K562 (cell line): ENCODE results near the gene TENM3. TPM values are rescaled to one million over a fixed set of nuclear protein-coding genes. Genes with fewer than 3 reads are reported as not detected.

ENCODE experiments used
- ATAC-seq: fragments of 200-7000 bp; cut with Tn5 transposase; 3 replicates; pipeline ENCODE4 v1.9.1; 2020; ENCODE audit warnings: moderate library complexity
- BruUV-seq: library from RNA; stranded (reverse); fragments of 400-500 nt; replicated peaks from 2 replicates; lab custom pipeline; 2021; lab: Mats Ljungman, UMichigan
- CTCF ChIA-PET: fragments of 300-600 bp; formaldehyde crosslinking; extraction: SDS; loops from one replicate; lab custom pipeline; 2021; ENCODE audit warnings: low intra/inter-chr PET ratio; lab: Yijun Ruan, JAX
- POLR2A ChIA-PET: fragments of 300-600, 350-650 bp; sonication (Branson Sonifier 250); formaldehyde crosslinking; extraction: SDS; loops from one replicate; lab custom pipeline; 2021; ENCODE audit warnings: antibody characterized with exemption, inconsistent platforms; lab: Yijun Ruan, JAX
- DNase-seq, 4 experiments: peaks; one replicate each; pipeline versions ENCODE4 v3.0.0 to v3.0.0-alpha.2; 2011 to 2018; ENCODE audit warnings: low spot score in 3 of 4, mixed read lengths in 3 of 4; ENCODE audit errors: extremely low read depth in 1 of 4
- FAIRE-seq: peaks from 2 replicates; lab custom pipeline; 2011; peaks lifted over from hg19 to GRCh38; lab: Jason Lieb, UNC
- H2AFZ ChIP-seq: 2 replicates; pipeline ENCODE4 v1.6.0; 2011; ENCODE audit warnings: low read depth, low read length, control low read depth, inconsistent platforms
- H3K27ac ChIP-seq: fragments of 200-600 bp; 3 replicates; pipeline ENCODE4 v1.8.0; 2011; ENCODE audit warnings: low read depth, mild to moderate bottlenecking, control low read depth, inconsistent platforms, low read length, moderate library complexity, mixed read lengths; ENCODE audit errors: extremely low read depth
- H3K27me3 ChIP-seq, 2 experiments: fragments of 300-600 bp in 1 of 2; 2 replicates in 1 of 2; 3 replicates in 1 of 2; pipeline versions ENCODE4 v1.6.0 to v1.8.0; 2011; ENCODE audit warnings: inconsistent platforms in 2 of 2, low read length in 2 of 2, mild to moderate bottlenecking in 1 of 2, mixed read lengths in 1 of 2, moderate library complexity in 1 of 2; ENCODE audit not compliant: control insufficient read depth in 2 of 2, insufficient read depth in 2 of 2
- H3K36me3 ChIP-seq: fragments of 300-600 bp; 3 replicates; pipeline ENCODE4 v1.8.0; 2011; ENCODE audit warnings: mild to moderate bottlenecking, low read length, inconsistent platforms; ENCODE audit not compliant: control insufficient read depth, insufficient read depth
- H3K4me1 ChIP-seq, 2 experiments: fragments of 200-600 bp in 1 of 2; replicated peaks in 1 of 2; 2 replicates in 1 of 2; 3 replicates in 1 of 2; pipeline versions ENCODE4 v1.5.1 to v1.8.0; 2011; ENCODE audit warnings: inconsistent platforms in 2 of 2, low read length in 2 of 2, mild to moderate bottlenecking in 1 of 2, mixed read lengths in 1 of 2, moderate library complexity in 1 of 2; ENCODE audit not compliant: control insufficient read depth in 2 of 2, insufficient read depth in 2 of 2
- H3K4me2 ChIP-seq: 2 replicates; pipeline ENCODE4 v1.6.1; 2011; ENCODE audit warnings: low read length, control low read depth, inconsistent platforms, mixed read lengths; ENCODE audit not compliant: insufficient read depth
- H3K4me3 ChIP-seq: fragments of 200-600 bp; sonication (generic), shearing (Covaris generic); 2 replicates; pipeline ENCODE4 v1.5.1; 2016; ENCODE audit warnings: control low read depth, inconsistent platforms
- H3K79me2 ChIP-seq: fragments of 200-600 bp; 3 replicates; pipeline ENCODE4 v1.8.0; 2011; ENCODE audit warnings: low read length, inconsistent platforms; ENCODE audit not compliant: control insufficient read depth, insufficient read depth
- H3K9ac ChIP-seq, 2 experiments: 2 replicates each; pipeline versions ENCODE4 v1.6.0 to v1.6.1; 2011; ENCODE audit warnings: low read depth in 2 of 2, low read length in 2 of 2, control low read depth in 1 of 2, inconsistent platforms in 1 of 2, mild to moderate bottlenecking in 1 of 2, mixed read lengths in 1 of 2; ENCODE audit not compliant: insufficient read depth in 1 of 2
- H3K9me1 ChIP-seq: one replicate; pipeline ENCODE4 v1.6.0; 2011; ENCODE audit warnings: inconsistent platforms, mild to moderate bottlenecking, low read length, moderate library complexity; ENCODE audit not compliant: control insufficient read depth, insufficient read depth
- H3K9me3 ChIP-seq: replicated peaks from 2 replicates; pipeline ENCODE4 v1.5.1; 2011; ENCODE audit warnings: low read depth, low read length, inconsistent platforms; ENCODE audit not compliant: control insufficient read depth, insufficient read depth
- H4K20me1 ChIP-seq: replicated peaks from 2 replicates; pipeline ENCODE4 v1.6.1; 2011; ENCODE audit warnings: low read length, inconsistent platforms, mixed read lengths; ENCODE audit not compliant: control insufficient read depth, insufficient read depth
- CBX1 ChIP-seq: sonication (generic); IDR thresholded peaks from 2 replicates; pipeline ENCODE4 v1.6.1; 2016; ENCODE audit warnings: antibody characterized with exemption, low read depth, mild to moderate bottlenecking
- CTCF ChIP-seq, 3 experiments: IDR thresholded peaks in 2 of 3; conservative IDR thresholded peaks in 1 of 3; 2 replicates each; pipeline ENCODE4 v1.5.1; 2011 to 2012; ENCODE audit warnings: low read length in 3 of 3, mild to moderate bottlenecking in 3 of 3, control low read depth in 2 of 3, improper control_type of control experiment in 1 of 3, inconsistent platforms in 1 of 3, low read depth in 1 of 3, mixed read lengths in 1 of 3, moderate library complexity in 1 of 3; ENCODE audit not compliant: insufficient read depth in 2 of 3
- GATA2 ChIP-seq: sonication (generic); formaldehyde crosslinking; IDR thresholded peaks from 2 replicates; pipeline ENCODE4 v1.4.0; 2020; ENCODE audit warnings: mild to moderate bottlenecking, missing genetic modification reagents
- HSF4 ChIP-seq: fragments of 250-450 bp; sonication (Bioruptor Pico); IDR thresholded peaks from 2 replicates; pipeline ENCODE4 v2.1.2; 2022; ENCODE audit warnings: mild to moderate bottlenecking, moderate library complexity, borderline replicate concordance
- MCM2 ChIP-seq: fragments of 450-650 bp; IDR thresholded peaks from 2 replicates; pipeline ENCODE4 v1.6.1; 2017; ENCODE audit warnings: low read depth, mild to moderate bottlenecking
- MTF1 ChIP-seq: fragments of 250-450 bp; sonication (Bioruptor Pico); IDR thresholded peaks from 2 replicates; pipeline ENCODE4 v1.9.0; 2021; ENCODE audit warnings: moderate library complexity, mild to moderate bottlenecking, inconsistent platforms, borderline replicate concordance
- TCFL5 ChIP-seq: fragments of 250-450 bp; sonication (Bioruptor Pico); conservative IDR thresholded peaks from 2 replicates; pipeline ENCODE4 v1.6.1; 2021; ENCODE audit warnings: mild to moderate bottlenecking, moderate library complexity, matching md5 sums
- ZFP30 ChIP-seq: fragments of 250-450 bp; sonication (Bioruptor Pico); IDR thresholded peaks from 2 replicates; pipeline ENCODE4 v1.8.0; 2022; ENCODE audit warnings: moderate library complexity, mild to moderate bottlenecking, inconsistent platforms, borderline replicate concordance
- ZFPM2 ChIP-seq: fragments of 250-450 bp; sonication (Bioruptor Pico); IDR thresholded peaks from 2 replicates; pipeline ENCODE4 v1.5.1; 2022; ENCODE audit warnings: mild to moderate bottlenecking
- WGBS: fragments of 100-300 bp; shearing (Covaris generic); methylation state at CpG from one replicate; pipeline ENCODE4 v1.1.6; 2016; ENCODE audit warnings: low coverage, mixed read lengths; ENCODE audit not compliant: insufficient coverage; ENCODE audit errors: missing lambda C conversion rate; 5-methylcytosine and 5-hydroxymethylcytosine counted together
- in situ Hi-C: fragments of 300-500 bp; cut with MboI; formaldehyde crosslinking; loops from 4 replicates; pipeline ENCODE4 v1.15.0; 2018; ENCODE audit warnings: inconsistent platforms, mixed read lengths
- intact Hi-C: fragments of 100-400 bp; cut with micrococcal nuclease; formaldehyde crosslinking; loops from 2 replicates; pipeline ENCODE4 v1.14.2; 2022
- polyA plus RNA-seq, 8 experiments: library from polyadenylated mRNA; depleted of rRNA in 4 of 8; stranded (reverse) in 5 of 8; unstranded in 3 of 8; fragments of >200 nt; fragmentation: Nextera tagmentation in 2 of 8; fragmentation: Illumina TruSeq in 1 of 8; extraction: Ambion mirVana in 2 of 8; extraction: Trizol in 1 of 8; gene quantifications; 2 replicates each; pipeline versions ENCODE4 v1.2.1 to v1.2.3, GENCODE V29; 2011 to 2014; ENCODE audit warnings: inconsistent platforms in 1 of 8, missing spikeins in 1 of 8
- total RNA-seq, 7 experiments: library from RNA; depleted of rRNA in 6 of 7; stranded (reverse); fragments of >200 nt in 6 of 7; fragmentation: Illumina TruSeq in 2 of 7; extraction: Trizol in 2 of 7; gene quantifications; 2 replicates each; pipeline versions ENCODE4 v1.2.1 to v1.2.3, GENCODE V29; 2011 to 2021; ENCODE audit warnings: low replicate concordance in 1 of 7
- TF ChIP-seq, protein P1 (sequence below): IDR thresholded peaks from 2 replicates; pipeline ENCODE4 v1.6.1; 2011; ENCODE audit warnings: borderline replicate concordance, low read depth, mild to moderate bottlenecking, moderate library complexity, low read length; ENCODE audit not compliant: insufficient read depth, poor library complexity, severe bottlenecking
- TF ChIP-seq, protein P2 (sequence below): sonication (generic); formaldehyde crosslinking; IDR thresholded peaks from 2 replicates; pipeline ENCODE4 v1.8.1; 2023; ENCODE audit warnings: mild to moderate bottlenecking, missing genetic modification reagents

The TENM3 gene
- total and polyA plus RNA-seq, 9 of the 15 experiments (the other 6 are each of a cell fraction or from before 2014, with no cell fraction given), result 0.01 to 0.02 TPM; not detected in 7

GRCh38 chr4:182806259-182807252 is 563.4 kb downstream of the TENM3 start (continued):
- TF ChIP-seq, protein P1, sequence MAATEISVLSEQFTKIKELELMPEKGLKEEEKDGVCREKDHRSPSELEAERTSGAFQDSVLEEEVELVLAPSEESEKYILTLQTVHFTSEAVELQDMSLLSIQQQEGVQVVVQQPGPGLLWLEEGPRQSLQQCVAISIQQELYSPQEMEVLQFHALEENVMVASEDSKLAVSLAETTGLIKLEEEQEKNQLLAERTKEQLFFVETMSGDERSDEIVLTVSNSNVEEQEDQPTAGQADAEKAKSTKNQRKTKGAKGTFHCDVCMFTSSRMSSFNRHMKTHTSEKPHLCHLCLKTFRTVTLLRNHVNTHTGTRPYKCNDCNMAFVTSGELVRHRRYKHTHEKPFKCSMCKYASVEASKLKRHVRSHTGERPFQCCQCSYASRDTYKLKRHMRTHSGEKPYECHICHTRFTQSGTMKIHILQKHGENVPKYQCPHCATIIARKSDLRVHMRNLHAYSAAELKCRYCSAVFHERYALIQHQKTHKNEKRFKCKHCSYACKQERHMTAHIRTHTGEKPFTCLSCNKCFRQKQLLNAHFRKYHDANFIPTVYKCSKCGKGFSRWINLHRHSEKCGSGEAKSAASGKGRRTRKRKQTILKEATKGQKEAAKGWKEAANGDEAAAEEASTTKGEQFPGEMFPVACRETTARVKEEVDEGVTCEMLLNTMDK, result peak; percentile 46
- TF ChIP-seq CTCF (IDR thresholded peaks at IDR 0.05 in 2 of 3, conservative IDR thresholded peaks at IDR 0.05 in 1 of 3; ENCODE audit: insufficient read depth in 2 of 3, low read depth in 1 of 3, low read length in 3 of 3), result peak; percentile 81 to 95 (median 83)

DNA sequence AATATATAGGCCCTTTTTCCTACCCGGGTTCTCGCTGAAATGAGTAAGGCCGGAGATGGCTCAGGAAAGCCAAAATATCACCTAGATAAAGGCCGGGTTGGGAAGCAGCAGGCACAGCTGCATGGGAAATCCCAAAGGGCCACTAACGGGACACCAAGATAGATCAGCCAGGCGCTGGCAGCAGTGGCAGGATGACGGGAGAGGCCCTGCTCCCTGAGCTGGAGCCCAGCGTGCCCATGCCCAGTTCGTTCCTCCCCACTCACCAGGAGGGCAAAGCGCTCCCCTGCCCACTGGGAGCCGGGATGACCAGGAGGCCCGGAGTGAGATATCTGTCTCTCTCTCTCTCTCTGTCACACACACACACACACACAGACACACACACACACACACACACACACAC is 564.1 kb downstream of the TENM3 start:
- ATAC-seq, result no peak
- no peak for FAIRE-seq
- in situ Hi-C loops, result no loop called here
- TF ChIP-seq TCFL5 (CRISPR knock-in tag) (no peak), ZFPM2 (CRISPR knock-in tag) (no peak), MTF1 (no peak), ZFP30 (CRISPR knock-in tag) (no peak), CBX1 (no peak), GATA2 (no peak), MCM2 (no peak), HSF4 (CRISPR knock-in tag) (no peak)
- TF ChIP-seq, protein P2, sequence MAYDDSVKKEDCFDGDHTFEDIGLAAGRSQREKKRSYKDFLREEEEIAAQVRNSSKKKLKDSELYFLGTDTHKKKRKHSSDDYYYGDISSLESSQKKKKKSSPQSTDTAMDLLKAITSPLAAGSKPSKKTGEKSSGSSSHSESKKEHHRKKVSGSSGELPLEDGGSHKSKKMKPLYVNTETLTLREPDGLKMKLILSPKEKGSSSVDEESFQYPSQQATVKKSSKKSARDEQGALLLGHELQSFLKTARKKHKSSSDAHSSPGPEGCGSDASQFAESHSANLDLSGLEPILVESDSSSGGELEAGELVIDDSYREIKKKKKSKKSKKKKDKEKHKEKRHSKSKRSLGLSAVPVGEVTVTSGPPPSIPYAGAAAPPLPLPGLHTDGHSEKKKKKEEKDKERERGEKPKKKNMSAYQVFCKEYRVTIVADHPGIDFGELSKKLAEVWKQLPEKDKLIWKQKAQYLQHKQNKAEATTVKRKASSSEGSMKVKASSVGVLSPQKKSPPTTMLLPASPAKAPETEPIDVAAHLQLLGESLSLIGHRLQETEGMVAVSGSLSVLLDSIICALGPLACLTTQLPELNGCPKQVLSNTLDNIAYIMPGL (CRISPR knock-in tag), result no peak

More for the DNA sequence above, 564.1 kb downstream of the TENM3 start:
- intact Hi-C loops, result loop anchor here (2.0 to 10.0 kb wide), 5 partner anchors 120 to 1665 kb away; no protein-coding TSS in a partner anchor
- Histone ChIP-seq H3K9me1 (no peaks in the 10 kb centered on the region), H4K20me1 (no peaks in the 10 kb centered on the region), H3K27me3 (peaks cover 10 to 26% of the 10 kb centered on the region in 2 experiments; a peak in 3 of 5 replicates), H3K4me1 (peaks cover 0 to 19% of the 10 kb centered on the region in 2 experiments; a peak in 3 of 5 replicates), H3K4me3 (no peak overlapping the region), H3K4me2 (no peak overlapping the region), H3K36me3 (no peaks in the 10 kb centered on the region), H2AFZ (no peak overlapping the region), H3K79me2 (no peaks in the 10 kb centered on the region), H3K9me3 (no peaks in the 10 kb centered on the region; the same call in 1 of the 2 replicates), H3K27ac (no peak overlapping the region), H3K9ac (no peak overlapping the region)
- ChIA-PET POLR2A (no interaction called here), CTCF (no interaction called here)
- BruUV-seq, result no TSS peak
- WGBS, result 10% methylated on average over 12 of the region's 12 CpGs
- no peak for DNase-seq
